ENCODE results near the gene MYO7B.

The MYO7B gene

DNA sequence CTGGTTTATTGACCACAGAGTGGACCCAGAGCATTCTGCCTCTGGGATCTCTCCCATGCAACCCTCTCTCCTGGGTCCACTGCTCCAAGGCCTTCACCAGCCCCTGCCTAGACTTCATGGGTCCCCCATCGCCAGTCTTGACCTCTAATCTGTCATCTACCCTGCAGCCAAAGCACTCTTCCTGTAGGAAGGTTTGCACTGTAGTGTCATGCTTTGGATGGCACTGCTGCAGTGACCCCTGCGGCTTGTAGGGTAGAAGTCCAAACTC lies 41.7 kb downstream of the MYO7B start:
- H3K36me3 ChIP-seq (ENCODE audit: control insufficient read depth in 4 of 4, insufficient read depth in 4 of 4, low read length in 3 of 4): no peaks in the 10 kb centered on the region
- WGBS (ENCODE audit: insufficient coverage): 100% methylated on average over 1 of the region's 2 CpGs
- H3K9me3 ChIP-seq (ENCODE audit: control extremely low read depth in 1 of 5, control insufficient read depth in 4 of 5, insufficient read depth in 2 of 5, low read depth in 1 of 5, low read length in 4 of 5): no peaks in the 10 kb centered on the region
- H3K27me3 ChIP-seq (replicated peaks in 2 of 5; ENCODE audit: control insufficient read depth in 4 of 5, insufficient read depth in 5 of 5, low read length in 4 of 5): no peaks in the 10 kb centered on the region
- DNase-seq: no peak
- H3K4me3 ChIP-seq (ENCODE audit: control insufficient read depth in 1 of 7, extremely low read depth in 1 of 7, insufficient read depth in 4 of 7, low read depth in 2 of 7, low read length in 6 of 7): no peak overlapping the region
- ChIA-PET POLR2A (no interaction called here), CTCF (interaction anchor here (2.1 kb wide), 1 partner anchor 14 kb away, joined by 7 read pairs; no protein-coding TSS in a partner anchor)
- peaks cover 0 to 28% (median 14%) of the 10 kb centered on the region in 4 experiments for H3K4me1 ChIP-seq (ENCODE audit: control extremely low read depth in 1 of 4, control insufficient read depth in 4 of 4, insufficient read depth in 4 of 4, low read length in 3 of 4)
- no peak overlapping the region for H3K27ac ChIP-seq (ENCODE audit: insufficient read depth in 1 of 2, low read depth in 1 of 2, low read length in 2 of 2, poor library complexity in 1 of 2, severe bottlenecking in 2 of 2)

- Histone ChIP-seq H3K27ac (ENCODE audit: insufficient read depth in 1 of 2, low read depth in 1 of 2, low read length in 2 of 2, poor library complexity in 1 of 2, severe bottlenecking in 2 of 2) (no peak overlapping the region), H3K4me3 (ENCODE audit: control insufficient read depth in 1 of 7, extremely low read depth in 1 of 7, insufficient read depth in 4 of 7, low read depth in 2 of 7, low read length in 6 of 7) (no peak overlapping the region), H3K4me1 (ENCODE audit: control extremely low read depth in 1 of 4, control insufficient read depth in 4 of 4, insufficient read depth in 4 of 4, low read length in 3 of 4) (peaks cover 0 to 28% (median 14%) of the 10 kb centered on the region in 4 experiments), H3K36me3 (ENCODE audit: control insufficient read depth in 4 of 4, insufficient read depth in 4 of 4, low read length in 3 of 4) (no peaks in the 10 kb centered on the region), H3K27me3 (replicated peaks in 2 of 5; ENCODE audit: control insufficient read depth in 4 of 5, insufficient read depth in 5 of 5, low read length in 4 of 5) (no peaks in the 10 kb centered on the region), H3K9me3 (ENCODE audit: control extremely low read depth in 1 of 5, control insufficient read depth in 4 of 5, insufficient read depth in 2 of 5, low read depth in 1 of 5, low read length in 4 of 5) (no peaks in the 10 kb centered on the region)
- 90% methylated on average over 12 of the region's 12 CpGs for WGBS (ENCODE audit: insufficient coverage)
- ChIA-PET POLR2A (no interaction called here), CTCF (interaction anchor here (2.1 kb wide), 1 partner anchor 14 kb away, joined by 7 read pairs; no protein-coding TSS in a partner anchor)
- no peak for DNase-seq
These were observed 42.0 kb downstream of the MYO7B start for GRCh38 chr2:127577503-127577902.

GRCh38 chr2:127577973-127578372 lies 42.5 kb downstream of the MYO7B start:
- no peak overlapping the region for H3K4me3 ChIP-seq (ENCODE audit: control insufficient read depth in 1 of 7, extremely low read depth in 1 of 7, insufficient read depth in 4 of 7, low read depth in 2 of 7, low read length in 6 of 7)
- H3K4me1 ChIP-seq (ENCODE audit: control extremely low read depth in 1 of 4, control insufficient read depth in 4 of 4, insufficient read depth in 4 of 4, low read length in 3 of 4): peaks cover 0 to 28% (median 14%) of the 10 kb centered on the region in 4 experiments
- H3K27me3 ChIP-seq (replicated peaks in 2 of 5; ENCODE audit: control insufficient read depth in 4 of 5, insufficient read depth in 5 of 5, low read length in 4 of 5): no peaks in the 10 kb centered on the region
- 91% methylated on average over 2 of the region's 11 CpGs for WGBS (ENCODE audit: insufficient coverage)
- POLR2A ChIA-PET: no interaction called here
- CTCF ChIA-PET: interaction anchor here (1.2 to 2.1 kb wide), 2 partner anchors 10 to 13 kb away, joined by 3 to 7 read pairs; no protein-coding TSS in a partner anchor
- DNase-seq: no peak
- no peak overlapping the region for H3K27ac ChIP-seq (ENCODE audit: insufficient read depth in 1 of 2, low read depth in 1 of 2, low read length in 2 of 2, poor library complexity in 1 of 2, severe bottlenecking in 2 of 2)
- no peaks in the 10 kb centered on the region for H3K36me3 ChIP-seq (ENCODE audit: control insufficient read depth in 4 of 4, insufficient read depth in 4 of 4, low read length in 3 of 4)
- H3K9me3 ChIP-seq (ENCODE audit: control extremely low read depth in 1 of 5, control insufficient read depth in 4 of 5, insufficient read depth in 2 of 5, low read depth in 1 of 5, low read length in 4 of 5): no peaks in the 10 kb centered on the region

DNA sequence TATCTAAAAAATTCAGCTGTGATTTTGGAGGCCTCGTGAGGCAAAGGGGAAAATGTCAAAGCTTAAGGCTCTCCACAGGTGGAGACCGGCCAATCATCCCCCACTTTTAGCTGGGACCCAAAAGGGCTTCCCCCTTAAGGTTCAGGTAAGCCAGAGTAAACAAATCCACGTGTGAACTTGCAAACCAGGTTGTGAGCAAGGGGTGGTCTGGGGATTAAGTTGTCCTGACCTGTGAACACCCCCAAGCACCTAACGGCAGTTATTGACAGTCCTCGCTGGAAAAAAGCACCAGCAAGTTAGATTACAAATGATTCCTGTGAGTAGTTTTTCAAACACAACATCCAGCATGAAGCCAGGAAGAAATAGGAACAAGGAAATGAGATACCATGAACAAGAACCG lies 42.9 kb downstream of the MYO7B start:
- no peaks in the 10 kb centered on the region for H3K9me3 ChIP-seq (ENCODE audit: control extremely low read depth in 1 of 5, control insufficient read depth in 4 of 5, insufficient read depth in 2 of 5, low read depth in 1 of 5, low read length in 4 of 5)
- no peaks in the 10 kb centered on the region for H3K36me3 ChIP-seq (ENCODE audit: control insufficient read depth in 4 of 4, insufficient read depth in 4 of 4, low read length in 3 of 4)
- no peak overlapping the region for H3K4me3 ChIP-seq (ENCODE audit: control insufficient read depth in 1 of 7, extremely low read depth in 1 of 7, insufficient read depth in 4 of 7, low read depth in 2 of 7, low read length in 6 of 7)
- no peak for DNase-seq
- H3K27me3 ChIP-seq (replicated peaks in 2 of 5; ENCODE audit: control insufficient read depth in 4 of 5, insufficient read depth in 5 of 5, low read length in 4 of 5): no peaks in the 10 kb centered on the region
- 100% methylated on average over 5 of the region's 6 CpGs for WGBS (ENCODE audit: insufficient coverage)
- CTCF ChIA-PET: interaction anchor here (1.2 to 2.1 kb wide), 2 partner anchors 11 to 13 kb away, joined by 3 to 7 read pairs; no protein-coding TSS in a partner anchor
- POLR2A ChIA-PET: no interaction called here
- peaks cover 0 to 28% (median 14%) of the 10 kb centered on the region in 4 experiments for H3K4me1 ChIP-seq (ENCODE audit: control extremely low read depth in 1 of 4, control insufficient read depth in 4 of 4, insufficient read depth in 4 of 4, low read length in 3 of 4)
- no peak overlapping the region for H3K27ac ChIP-seq (ENCODE audit: insufficient read depth in 1 of 2, low read depth in 1 of 2, low read length in 2 of 2, poor library complexity in 1 of 2, severe bottlenecking in 2 of 2)

DNA sequence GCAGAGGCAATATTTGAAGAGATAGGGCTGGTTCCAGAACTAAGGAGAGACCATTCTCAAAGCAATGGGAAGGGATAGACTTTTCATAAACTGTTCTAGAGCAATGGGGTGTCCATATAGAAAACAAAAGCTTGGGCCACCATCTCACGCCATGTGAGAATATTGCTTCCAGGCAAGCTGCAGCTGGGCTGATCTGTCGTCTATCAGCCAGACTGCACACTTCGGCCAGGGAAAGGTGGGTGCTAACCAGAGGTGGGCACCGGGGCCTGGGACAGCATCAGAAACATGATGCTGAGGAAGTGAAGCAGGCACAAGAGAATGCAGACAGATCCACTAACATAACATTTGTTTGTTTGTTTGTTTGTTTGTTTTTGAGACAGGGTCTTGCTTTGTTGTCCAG lies 43.7 kb downstream of the MYO7B start:
- Histone ChIP-seq H3K9me3 (ENCODE audit: control extremely low read depth in 1 of 5, control insufficient read depth in 4 of 5, insufficient read depth in 2 of 5, low read depth in 1 of 5, low read length in 4 of 5) (no peaks in the 10 kb centered on the region), H3K36me3 (ENCODE audit: control insufficient read depth in 4 of 4, insufficient read depth in 4 of 4, low read length in 3 of 4) (no peaks in the 10 kb centered on the region), H3K27ac (ENCODE audit: insufficient read depth in 1 of 2, low read depth in 1 of 2, low read length in 2 of 2, poor library complexity in 1 of 2, severe bottlenecking in 2 of 2) (no peak overlapping the region), H3K4me3 (ENCODE audit: control insufficient read depth in 1 of 7, extremely low read depth in 1 of 7, insufficient read depth in 4 of 7, low read depth in 2 of 7, low read length in 6 of 7) (no peak overlapping the region), H3K4me1 (ENCODE audit: control extremely low read depth in 1 of 4, control insufficient read depth in 4 of 4, insufficient read depth in 4 of 4, low read length in 3 of 4) (peaks cover 0 to 28% (median 14%) of the 10 kb centered on the region in 4 experiments), H3K27me3 (replicated peaks in 2 of 5; ENCODE audit: control insufficient read depth in 4 of 5, insufficient read depth in 5 of 5, low read length in 4 of 5) (no peaks in the 10 kb centered on the region)
- 100% methylated on average over 3 of the region's 4 CpGs for WGBS (ENCODE audit: insufficient coverage)
- DNase-seq: no peak
- POLR2A ChIA-PET: no interaction called here
- CTCF ChIA-PET: interaction anchor here (1.4 to 2.3 kb wide), 3 partner anchors 12 to 14 kb away, joined by 5 to 9 read pairs (median 7); no protein-coding TSS in a partner anchor

DNA sequence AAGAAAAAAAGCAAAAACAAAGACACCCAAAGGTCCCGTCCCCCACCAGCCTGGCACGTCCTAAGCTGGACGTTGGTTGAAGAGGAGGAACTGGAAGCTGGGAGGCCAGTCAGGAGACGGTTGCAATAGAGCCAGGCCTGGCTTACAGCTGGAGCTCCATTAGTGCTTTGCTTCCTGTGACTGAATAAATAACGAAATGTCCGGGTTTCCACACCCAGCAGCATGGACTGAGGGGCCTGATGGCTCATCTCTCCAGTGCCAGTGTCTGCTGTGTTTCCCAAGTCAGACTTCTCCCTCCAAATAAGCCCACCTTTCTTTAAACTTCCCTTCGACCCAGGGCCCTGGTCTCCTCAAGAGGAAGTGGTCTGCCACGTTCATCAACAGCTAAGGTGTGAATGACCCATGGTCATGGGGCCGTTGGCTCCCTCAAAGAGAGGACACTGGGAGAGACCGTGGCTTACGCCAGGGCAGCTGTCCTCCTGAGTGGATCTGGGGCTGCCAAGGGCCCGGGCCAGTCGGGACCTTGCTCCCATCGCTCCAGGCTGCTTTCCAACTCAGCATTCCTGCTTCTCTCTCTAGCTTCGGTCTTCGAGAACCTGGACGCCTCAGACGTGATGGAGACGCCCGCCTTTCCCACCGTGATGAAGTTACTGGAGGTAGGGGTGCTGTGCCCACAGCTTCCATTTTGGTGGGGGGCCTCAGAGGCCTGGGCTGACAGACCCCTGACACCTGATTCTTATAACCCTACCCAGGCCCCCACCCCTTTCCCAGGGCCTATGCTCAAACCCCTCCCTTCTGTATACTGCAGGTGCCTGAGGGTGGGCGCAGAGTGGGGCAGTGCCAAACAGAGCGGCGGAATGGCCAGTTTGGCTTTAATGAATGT lies 44.9 kb downstream of the MYO7B start:
- no peaks in the 10 kb centered on the region for H3K9me3 ChIP-seq (ENCODE audit: control extremely low read depth in 1 of 5, control insufficient read depth in 4 of 5, insufficient read depth in 2 of 5, low read depth in 1 of 5, low read length in 4 of 5)
- WGBS (ENCODE audit: insufficient coverage): 87% methylated on average over 16 of the region's 24 CpGs
- H3K36me3 ChIP-seq (ENCODE audit: control insufficient read depth in 4 of 4, insufficient read depth in 4 of 4, low read length in 3 of 4): no peaks in the 10 kb centered on the region
- POLR2A ChIA-PET: interaction anchor here (0.6 kb wide), 1 partner anchor 245 kb away, joined by 3 read pairs; no protein-coding TSS in a partner anchor
- DNase-seq: no peak
- CTCF ChIA-PET: interaction anchor here (1.4 to 2.3 kb wide), 2 partner anchors 11 to 13 kb away, joined by 5 to 9 read pairs; no protein-coding TSS in a partner anchor
- no peak overlapping the region for H3K4me3 ChIP-seq (ENCODE audit: control insufficient read depth in 1 of 7, extremely low read depth in 1 of 7, insufficient read depth in 4 of 7, low read depth in 2 of 7, low read length in 6 of 7)
- no peak overlapping the region for H3K27ac ChIP-seq (ENCODE audit: insufficient read depth in 1 of 2, low read depth in 1 of 2, low read length in 2 of 2, poor library complexity in 1 of 2, severe bottlenecking in 2 of 2)
- H3K27me3 ChIP-seq (replicated peaks in 2 of 5; ENCODE audit: control insufficient read depth in 4 of 5, insufficient read depth in 5 of 5, low read length in 4 of 5): no peaks in the 10 kb centered on the region
- peaks cover 0 to 20% (median 12%) of the 10 kb centered on the region in 4 experiments for H3K4me1 ChIP-seq (ENCODE audit: control extremely low read depth in 1 of 4, control insufficient read depth in 4 of 4, insufficient read depth in 4 of 4, low read length in 3 of 4)

DNA sequence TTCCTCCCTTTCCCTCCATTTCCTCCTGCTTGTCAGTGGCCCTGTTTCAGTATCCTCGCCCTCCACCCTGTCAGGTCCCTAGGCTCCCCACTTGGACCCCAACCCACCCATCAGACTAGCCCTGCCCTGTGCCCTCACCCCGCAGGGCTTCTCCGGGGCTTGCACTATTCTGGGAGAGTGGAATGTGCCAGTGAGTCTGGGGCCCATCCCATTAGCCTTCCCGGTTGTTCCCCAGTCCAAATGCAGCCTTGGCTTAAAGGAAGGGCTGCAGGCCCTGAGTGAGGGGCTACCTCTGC lies 45.5 kb downstream of the MYO7B start:
- Histone ChIP-seq H3K4me1 (ENCODE audit: control extremely low read depth in 1 of 4, control insufficient read depth in 4 of 4, insufficient read depth in 4 of 4, low read length in 3 of 4) (peaks cover 0 to 14% (median 6%) of the 10 kb centered on the region in 4 experiments), H3K36me3 (ENCODE audit: control insufficient read depth in 4 of 4, insufficient read depth in 4 of 4, low read length in 3 of 4) (no peaks in the 10 kb centered on the region), H3K27ac (ENCODE audit: insufficient read depth in 1 of 2, low read depth in 1 of 2, low read length in 2 of 2, poor library complexity in 1 of 2, severe bottlenecking in 2 of 2) (no peak overlapping the region), H3K4me3 (ENCODE audit: control insufficient read depth in 1 of 7, extremely low read depth in 1 of 7, insufficient read depth in 4 of 7, low read depth in 2 of 7, low read length in 6 of 7) (no peak overlapping the region), H3K27me3 (replicated peaks in 2 of 5; ENCODE audit: control insufficient read depth in 4 of 5, insufficient read depth in 5 of 5, low read length in 4 of 5) (no peaks in the 10 kb centered on the region), H3K9me3 (ENCODE audit: control extremely low read depth in 1 of 5, control insufficient read depth in 4 of 5, insufficient read depth in 2 of 5, low read depth in 1 of 5, low read length in 4 of 5) (no peaks in the 10 kb centered on the region)
- 94% methylated on average over 4 of the region's 4 CpGs for WGBS (ENCODE audit: insufficient coverage)
- ChIA-PET CTCF (interaction anchor here (2.3 kb wide), 1 partner anchor 13 kb away, joined by 5 read pairs; no protein-coding TSS in a partner anchor), POLR2A (interaction anchor here (0.6 kb wide), 1 partner anchor 244 kb away, joined by 3 read pairs; no protein-coding TSS in a partner anchor)
- no peak for DNase-seq

All from common myeloid progenitor, CD34-positive (primary cell).